ENCODE measurements around the gene TEX35.

The TEX35 gene

GRCh38 chr1:178486100-178487069, 26.5 kb upstream of the TEX35 start:
- no peaks in the 10 kb centered on the region for H3K9me3 ChIP-seq (ENCODE audit: low read length)
- no peaks in the 10 kb centered on the region for H3K27me3 ChIP-seq (ENCODE audit: insufficient read depth, low read length)
- H3K4me1 ChIP-seq (ENCODE audit: insufficient read depth, low read length) = no peaks in the 10 kb centered on the region
- no peak overlapping the region for H2AFZ ChIP-seq (ENCODE audit: low read depth, low read length)
- H3K4me3 ChIP-seq (ENCODE audit: low read length) = no peak overlapping the region
- no peaks in the 10 kb centered on the region for H3K36me3 ChIP-seq (ENCODE audit: insufficient read depth, low read length)

GRCh38 chr1:178487070-178487615, 25.8 kb upstream of the TEX35 start:
- Histone ChIP-seq H2AFZ (ENCODE audit: low read depth, low read length) (no peak overlapping the region), H3K4me1 (ENCODE audit: insufficient read depth, low read length) (no peaks in the 10 kb centered on the region), H3K27me3 (ENCODE audit: insufficient read depth, low read length) (no peaks in the 10 kb centered on the region), H3K4me3 (ENCODE audit: low read length) (no peak overlapping the region), H3K9me3 (ENCODE audit: low read length) (no peaks in the 10 kb centered on the region), H3K36me3 (ENCODE audit: insufficient read depth, low read length) (no peaks in the 10 kb centered on the region)

- H3K9me3 ChIP-seq (ENCODE audit: low read length) = no peaks in the 10 kb centered on the region
- no peaks in the 10 kb centered on the region for H3K4me1 ChIP-seq (ENCODE audit: insufficient read depth, low read length)
- H2AFZ ChIP-seq (ENCODE audit: low read depth, low read length) = no peak overlapping the region
- H3K4me3 ChIP-seq (ENCODE audit: low read length) = no peak overlapping the region
- H3K27me3 ChIP-seq (ENCODE audit: insufficient read depth, low read length) = no peaks in the 10 kb centered on the region
- H3K36me3 ChIP-seq (ENCODE audit: insufficient read depth, low read length) = no peaks in the 10 kb centered on the region
These were observed 24.5 kb upstream of the TEX35 start for GRCh38 chr1:178488393-178488792.

GRCh38 chr1:178489399-178489798, 23.5 kb upstream of the TEX35 start:
- Histone ChIP-seq H3K27me3 (ENCODE audit: insufficient read depth, low read length) (no peaks in the 10 kb centered on the region), H3K4me3 (ENCODE audit: low read length) (no peak overlapping the region), H2AFZ (ENCODE audit: low read depth, low read length) (no peak overlapping the region), H3K9me3 (ENCODE audit: low read length) (no peaks in the 10 kb centered on the region), H3K4me1 (ENCODE audit: insufficient read depth, low read length) (no peaks in the 10 kb centered on the region), H3K36me3 (ENCODE audit: insufficient read depth, low read length) (no peaks in the 10 kb centered on the region)

GRCh38 chr1:178490136-178490535, 22.8 kb upstream of the TEX35 start:
- Histone ChIP-seq H3K4me3 (ENCODE audit: low read length) (no peak overlapping the region), H3K9me3 (ENCODE audit: low read length) (no peaks in the 10 kb centered on the region), H3K27me3 (ENCODE audit: insufficient read depth, low read length) (no peaks in the 10 kb centered on the region), H3K4me1 (ENCODE audit: insufficient read depth, low read length) (no peaks in the 10 kb centered on the region), H2AFZ (ENCODE audit: low read depth, low read length) (no peak overlapping the region), H3K36me3 (ENCODE audit: insufficient read depth, low read length) (no peaks in the 10 kb centered on the region)

GRCh38 chr1:178490967-178491366, 21.9 kb upstream of the TEX35 start:
- Histone ChIP-seq H3K9me3 (ENCODE audit: low read length) (no peaks in the 10 kb centered on the region), H3K36me3 (ENCODE audit: insufficient read depth, low read length) (no peaks in the 10 kb centered on the region), H3K4me1 (ENCODE audit: insufficient read depth, low read length) (no peaks in the 10 kb centered on the region), H3K4me3 (ENCODE audit: low read length) (no peak overlapping the region), H3K27me3 (ENCODE audit: insufficient read depth, low read length) (no peaks in the 10 kb centered on the region), H2AFZ (ENCODE audit: low read depth, low read length) (no peak overlapping the region)

- Histone ChIP-seq H2AFZ (ENCODE audit: low read depth, low read length) (no peak overlapping the region), H3K27me3 (ENCODE audit: insufficient read depth, low read length) (no peaks in the 10 kb centered on the region), H3K4me1 (ENCODE audit: insufficient read depth, low read length) (no peaks in the 10 kb centered on the region), H3K36me3 (ENCODE audit: insufficient read depth, low read length) (no peaks in the 10 kb centered on the region), H3K4me3 (ENCODE audit: low read length) (no peak overlapping the region), H3K9me3 (ENCODE audit: low read length) (no peaks in the 10 kb centered on the region)
These were observed 21.2 kb upstream of the TEX35 start for GRCh38 chr1:178491721-178492120.

GRCh38 chr1:178492341-178492740, 20.6 kb upstream of the TEX35 start:
- Histone ChIP-seq H3K36me3 (ENCODE audit: insufficient read depth, low read length) (no peaks in the 10 kb centered on the region), H3K27me3 (ENCODE audit: insufficient read depth, low read length) (no peaks in the 10 kb centered on the region), H2AFZ (ENCODE audit: low read depth, low read length) (no peak overlapping the region), H3K9me3 (ENCODE audit: low read length) (no peaks in the 10 kb centered on the region), H3K4me3 (ENCODE audit: low read length) (no peak overlapping the region), H3K4me1 (ENCODE audit: insufficient read depth, low read length) (no peaks in the 10 kb centered on the region)

- H3K27me3 ChIP-seq (ENCODE audit: insufficient read depth, low read length) = no peaks in the 10 kb centered on the region
- H3K36me3 ChIP-seq (ENCODE audit: insufficient read depth, low read length) = no peaks in the 10 kb centered on the region
- H3K9me3 ChIP-seq (ENCODE audit: low read length) = no peaks in the 10 kb centered on the region
- no peak overlapping the region for H2AFZ ChIP-seq (ENCODE audit: low read depth, low read length)
- H3K4me1 ChIP-seq (ENCODE audit: insufficient read depth, low read length) = peaks cover 5% of the 10 kb centered on the region
- no peak overlapping the region for H3K4me3 ChIP-seq (ENCODE audit: low read length)
These were observed 19.6 kb upstream of the TEX35 start for GRCh38 chr1:178493301-178493741.

GRCh38 chr1:178494569-178494971, 18.3 kb upstream of the TEX35 start:
- Histone ChIP-seq H3K27me3 (ENCODE audit: insufficient read depth, low read length) (no peaks in the 10 kb centered on the region), H3K36me3 (ENCODE audit: insufficient read depth, low read length) (no peaks in the 10 kb centered on the region)

GRCh38 chr1:178495158-178495557, 17.8 kb upstream of the TEX35 start:
- Histone ChIP-seq H3K9me3 (ENCODE audit: low read length) (no peaks in the 10 kb centered on the region), H3K4me1 (ENCODE audit: insufficient read depth, low read length) (peaks cover 5% of the 10 kb centered on the region), H3K36me3 (ENCODE audit: insufficient read depth, low read length) (no peaks in the 10 kb centered on the region), H2AFZ (ENCODE audit: low read depth, low read length) (no peak overlapping the region), H3K4me3 (ENCODE audit: low read length) (no peak overlapping the region), H3K27me3 (ENCODE audit: insufficient read depth, low read length) (no peaks in the 10 kb centered on the region)

More at GRCh38 chr1:178494569-178494971, 18.3 kb upstream of the TEX35 start:
- Histone ChIP-seq H3K9me3 (ENCODE audit: low read length) (no peaks in the 10 kb centered on the region), H2AFZ (ENCODE audit: low read depth, low read length) (no peak overlapping the region), H3K4me3 (ENCODE audit: low read length) (no peak overlapping the region), H3K4me1 (ENCODE audit: insufficient read depth, low read length) (peaks cover 5% of the 10 kb centered on the region)

- H2AFZ ChIP-seq (ENCODE audit: low read depth, low read length) = no peak overlapping the region
- peaks cover 5% of the 10 kb centered on the region for H3K4me1 ChIP-seq (ENCODE audit: insufficient read depth, low read length)
These were observed 17.0 kb upstream of the TEX35 start for GRCh38 chr1:178495741-178496409.

More at GRCh38 chr1:178495741-178496409, 17.0 kb upstream of the TEX35 start:
- Histone ChIP-seq H3K4me3 (ENCODE audit: low read length) (no peak overlapping the region), H3K27me3 (ENCODE audit: insufficient read depth, low read length) (no peaks in the 10 kb centered on the region), H3K9me3 (ENCODE audit: low read length) (no peaks in the 10 kb centered on the region), H3K36me3 (ENCODE audit: insufficient read depth, low read length) (no peaks in the 10 kb centered on the region)

All from neuron (in vitro differentiated cells).